Upper lobe of right lung (tissue), 1 donor: ENCODE data around the gene PLBD2. TPM values are rescaled to one million over a fixed set of nuclear protein-coding genes. Genes with fewer than 3 reads are reported as not detected.

Experiments
- ATAC-seq: fragments of 200-7000 bp; cut with Tn5 transposase; one replicate; pipeline ENCODE4 v1.9.1; 2020; ENCODE audit warnings: mild to moderate bottlenecking, moderate library complexity
- DNase-seq: peaks from one replicate; pipeline ENCODE4 v3.0.0-alpha.2; 2020
- H3K27ac ChIP-seq: fragments of 200-600 bp; one replicate; pipeline ENCODE4 v1.8.0; 2022
- H3K27me3 ChIP-seq: fragments of 200-600 bp; one replicate; pipeline ENCODE4 v1.8.0; 2022; ENCODE audit warnings: mild to moderate bottlenecking
- H3K36me3 ChIP-seq: fragments of 200-600 bp; one replicate; pipeline ENCODE4 v1.8.0; 2022
- H3K4me1 ChIP-seq: fragments of 200-600 bp; one replicate; pipeline ENCODE4 v1.8.0; 2022
- H3K4me3 ChIP-seq: fragments of 200-600 bp; one replicate; pipeline ENCODE4 v1.8.0; 2022; ENCODE audit warnings: mild to moderate bottlenecking
- H3K9me3 ChIP-seq: fragments of 200-600 bp; one replicate; pipeline ENCODE4 v1.8.0; 2022
- CTCF ChIP-seq: fragments of 200-600 bp; IDR thresholded peaks from one replicate; pipeline ENCODE4 v1.8.0; 2022; ENCODE audit warnings: antibody characterized with exemption
- intact Hi-C: fragments of 100-400 bp; cut with DNase I; formaldehyde crosslinking; loops from one replicate; pipeline ENCODE4 v1.11.0; 2022
- total RNA-seq: library from RNA; stranded (reverse); fragmentation: NEBNext Ultra II Directional; extraction: Animal tissue kit (Norgen Biotek cat#: 25700); gene quantifications from one replicate; pipeline ENCODE4 v1.2.1, GENCODE V29; 2021
- donor health status: DM: no; HTN: yes; CAD: no; lungs with severe emphysema.

Gene PLBD2
- total RNA-seq, 1 donor from 2014 or later: 41.0 TPM

- no peak for ATAC-seq
These were observed 77.0 kb downstream of the PLBD2 start for GRCh38 chr12:113435367-113435766.

GRCh38 chr12:113436586-113436985, 78.2 kb downstream of the PLBD2 start:
- Histone ChIP-seq H3K36me3 (no peaks in the 10 kb centered on the region), H3K27ac (no peak overlapping the region), H3K9me3 (no peaks in the 10 kb centered on the region), H3K4me3 (no peak overlapping the region), H3K4me1 (no peaks in the 10 kb centered on the region), H3K27me3 (no peaks in the 10 kb centered on the region)
- no peak for TF ChIP-seq CTCF
- ATAC-seq (no peak), DNase-seq (no peak)
- intact Hi-C loops: no loop called here

More at GRCh38 chr12:113435367-113435766, 77.0 kb downstream of the PLBD2 start:
- no peak for DNase-seq
- no peak overlapping the region for H3K4me3 ChIP-seq
- H3K27ac ChIP-seq: no peak overlapping the region
- no peaks in the 10 kb centered on the region for H3K9me3 ChIP-seq
- intact Hi-C loops: no loop called here
- H3K36me3 ChIP-seq: no peaks in the 10 kb centered on the region
- no peaks in the 10 kb centered on the region for H3K4me1 ChIP-seq
- TF ChIP-seq CTCF: no peak
- no peaks in the 10 kb centered on the region for H3K27me3 ChIP-seq

- Histone ChIP-seq H3K27ac (no peak overlapping the region), H3K4me3 (no peak overlapping the region), H3K9me3 (no peaks in the 10 kb centered on the region), H3K36me3 (no peaks in the 10 kb centered on the region), H3K4me1 (no peaks in the 10 kb centered on the region), H3K27me3 (no peaks in the 10 kb centered on the region)
- ATAC-seq: no peak
- no peak for DNase-seq
- TF ChIP-seq CTCF: no peak
- intact Hi-C loops: no loop called here
These were observed 78.8 kb downstream of the PLBD2 start for GRCh38 chr12:113436993-113437728.

- no peaks in the 10 kb centered on the region for H3K36me3 ChIP-seq
These were observed 79.3 kb downstream of the PLBD2 start for GRCh38 chr12:113437729-113438100.

GRCh38 chr12:113438523-113439300, 80.3 kb downstream of the PLBD2 start:
- no peaks in the 10 kb centered on the region for H3K36me3 ChIP-seq
- ATAC-seq (no peak), DNase-seq (no peak)
- no peaks in the 10 kb centered on the region for H3K4me1 ChIP-seq
- no peak overlapping the region for H3K27ac ChIP-seq
- no peaks in the 10 kb centered on the region for H3K9me3 ChIP-seq
- intact Hi-C loops: no loop called here
- TF ChIP-seq CTCF: no peak
- H3K4me3 ChIP-seq: no peak overlapping the region
- peaks cover 4% of the 10 kb centered on the region for H3K27me3 ChIP-seq

More at GRCh38 chr12:113437729-113438100, 79.3 kb downstream of the PLBD2 start:
- H3K27ac ChIP-seq: no peak overlapping the region
- H3K4me1 ChIP-seq: no peaks in the 10 kb centered on the region
- H3K4me3 ChIP-seq: no peak overlapping the region
- ATAC-seq (no peak), DNase-seq (no peak)
- H3K27me3 ChIP-seq: no peaks in the 10 kb centered on the region
- no peak for TF ChIP-seq CTCF
- intact Hi-C loops: no loop called here
- no peaks in the 10 kb centered on the region for H3K9me3 ChIP-seq
